ENCODE results near the gene ACOXL. TPM values are rescaled to one million over a fixed set of nuclear protein-coding genes. Genes with fewer than 3 reads are reported as not detected.

Gene ACOXL
- total RNA-seq, 1 donor from 2014 or later = 6.0 TPM

GRCh38 chr2:110718382-110718781 is 14.0 kb upstream of the ACOXL start:
- peak; percentile 17 for DNase-seq (ENCODE audit: low spot score)

GRCh38 chr2:110718990-110719389 is 13.4 kb upstream of the ACOXL start:
- peak; percentile 5 for DNase-seq (ENCODE audit: low spot score)

- no peak for DNase-seq (ENCODE audit: low spot score)
These were observed 11.8 kb upstream of the ACOXL start for GRCh38 chr2:110720547-110720946.

- no peak for DNase-seq (ENCODE audit: low spot score)
These were observed 7.6 kb upstream of the ACOXL start for GRCh38 chr2:110724820-110725219.

- DNase-seq (ENCODE audit: low spot score) = no peak
These were observed 7.0 kb upstream of the ACOXL start for GRCh38 chr2:110725370-110725769.

- no peak for DNase-seq (ENCODE audit: low spot score)
These were observed 6.5 kb upstream of the ACOXL start for GRCh38 chr2:110725859-110726258.

- no peak for DNase-seq (ENCODE audit: low spot score)
These were observed 6.1 kb upstream of the ACOXL start for GRCh38 chr2:110726285-110726684.

- DNase-seq (ENCODE audit: low spot score) = no peak
These were observed 4.5 kb upstream of the ACOXL start for GRCh38 chr2:110727923-110728322.

GRCh38 chr2:110729106-110729505 is 3.3 kb upstream of the ACOXL start:
- DNase-seq (ENCODE audit: low spot score) = no peak

GRCh38 chr2:110731064-110731463 is 1.3 kb upstream of the ACOXL start:
- no peak for DNase-seq (ENCODE audit: low spot score)

GRCh38 chr2:110735366-110735765 is 3.0 kb downstream of the ACOXL start:
- no peak for DNase-seq (ENCODE audit: low spot score)

GRCh38 chr2:110737783-110738182 is 5.4 kb downstream of the ACOXL start:
- no peak for DNase-seq (ENCODE audit: low spot score)

- DNase-seq (ENCODE audit: low spot score) = no peak
These were observed 8.5 kb downstream of the ACOXL start for GRCh38 chr2:110740747-110741349.

GRCh38 chr2:110741491-110741980 is 9.2 kb downstream of the ACOXL start:
- no peak for DNase-seq (ENCODE audit: low spot score)

GRCh38 chr2:110742412-110742811 is 10.0 kb downstream of the ACOXL start:
- no peak for DNase-seq (ENCODE audit: low spot score)

GRCh38 chr2:110743600-110743999 is 11.2 kb downstream of the ACOXL start:
- DNase-seq (ENCODE audit: low spot score) = no peak

- DNase-seq (ENCODE audit: low spot score) = no peak
These were observed 12.1 kb downstream of the ACOXL start for GRCh38 chr2:110744429-110744828.

- no peak for DNase-seq (ENCODE audit: low spot score)
These were observed 12.7 kb downstream of the ACOXL start for GRCh38 chr2:110745048-110745447.

GRCh38 chr2:110746586-110747521 is 14.5 kb downstream of the ACOXL start:
- no peak for DNase-seq (ENCODE audit: low spot score)

- DNase-seq (ENCODE audit: low spot score) = no peak
These were observed 15.4 kb downstream of the ACOXL start for GRCh38 chr2:110747522-110748488.

- DNase-seq (ENCODE audit: low spot score) = no peak
These were observed 16.1 kb downstream of the ACOXL start for GRCh38 chr2:110748489-110748867.

GRCh38 chr2:110751642-110752041 is 19.3 kb downstream of the ACOXL start:
- no peak for DNase-seq (ENCODE audit: low spot score)

All from umbilical cord (tissue), 2 donors.